Kidney epithelial cell (primary cell): Measurements from ENCODE around the gene MYCBP2. TPM values are rescaled to one million over a fixed set of nuclear protein-coding genes. Genes with fewer than 3 reads are reported as not detected.

Source experiments
- DNase-seq: peaks from one replicate; pipeline ENCODE4 v3.0.0-alpha.2; 2010; ENCODE audit warnings: low read depth
- H3K27me3 ChIP-seq: 2 replicates; pipeline ENCODE4 v1.6.0; 2011; ENCODE audit warnings: low read length; ENCODE audit not compliant: control insufficient read depth, insufficient read depth
- H3K36me3 ChIP-seq: 2 replicates; pipeline ENCODE4 v1.5.1; 2011; ENCODE audit warnings: low read length; ENCODE audit not compliant: control insufficient read depth, insufficient read depth
- H3K4me3 ChIP-seq: 2 replicates; pipeline ENCODE4 v1.5.1; 2011; ENCODE audit warnings: low read depth, mild to moderate bottlenecking, control low read depth, low read length
- CTCF ChIP-seq: IDR thresholded peaks from 2 replicates; pipeline ENCODE4 v1.5.1; 2011; ENCODE audit warnings: mild to moderate bottlenecking, moderate library complexity, low read length, control low read depth, inconsistent platforms; ENCODE audit not compliant: insufficient read depth, poor library complexity, severe bottlenecking
- total RNA-seq: library from RNA; depleted of rRNA; stranded (reverse); fragments of >200 nt; gene quantifications from 2 replicates; pipeline ENCODE4 v1.2.3, GENCODE V29; 2015

MYCBP2 gene
- total RNA-seq, 1 donor from 2014 or later = 46.3 TPM

- H3K4me3 ChIP-seq = no peak overlapping the region
- no peak for TF ChIP-seq CTCF
- no peaks in the 10 kb centered on the region for H3K27me3 ChIP-seq
- H3K36me3 ChIP-seq = no peaks in the 10 kb centered on the region
- no peak for DNase-seq
Measured at GRCh38 chr13:77313923-77314322, 13.0 kb downstream of the MYCBP2 start.

DNA sequence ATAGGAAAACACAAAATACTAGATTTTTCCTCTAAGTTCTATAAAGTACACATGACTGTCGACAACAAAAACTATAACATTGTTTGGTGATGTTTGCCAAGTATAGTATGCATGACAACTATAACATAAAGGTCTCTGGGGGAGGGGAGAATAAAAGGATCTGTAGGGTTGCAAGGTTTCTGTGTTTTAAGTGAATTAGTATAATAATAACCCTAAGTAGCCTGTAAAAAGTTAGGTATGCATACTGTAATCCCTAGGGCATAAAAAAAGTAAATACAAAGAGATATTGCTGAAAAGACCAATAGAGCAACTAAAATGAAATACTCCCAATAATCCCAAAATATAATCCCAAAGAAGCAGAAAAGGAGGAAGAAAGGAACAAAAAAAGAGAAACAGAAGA is 14.6 kb downstream of the MYCBP2 start:
- H3K4me3 ChIP-seq = no peak overlapping the region
- H3K27me3 ChIP-seq = no peaks in the 10 kb centered on the region
- no peak for TF ChIP-seq CTCF
- no peak for DNase-seq
- no peaks in the 10 kb centered on the region for H3K36me3 ChIP-seq

DNA sequence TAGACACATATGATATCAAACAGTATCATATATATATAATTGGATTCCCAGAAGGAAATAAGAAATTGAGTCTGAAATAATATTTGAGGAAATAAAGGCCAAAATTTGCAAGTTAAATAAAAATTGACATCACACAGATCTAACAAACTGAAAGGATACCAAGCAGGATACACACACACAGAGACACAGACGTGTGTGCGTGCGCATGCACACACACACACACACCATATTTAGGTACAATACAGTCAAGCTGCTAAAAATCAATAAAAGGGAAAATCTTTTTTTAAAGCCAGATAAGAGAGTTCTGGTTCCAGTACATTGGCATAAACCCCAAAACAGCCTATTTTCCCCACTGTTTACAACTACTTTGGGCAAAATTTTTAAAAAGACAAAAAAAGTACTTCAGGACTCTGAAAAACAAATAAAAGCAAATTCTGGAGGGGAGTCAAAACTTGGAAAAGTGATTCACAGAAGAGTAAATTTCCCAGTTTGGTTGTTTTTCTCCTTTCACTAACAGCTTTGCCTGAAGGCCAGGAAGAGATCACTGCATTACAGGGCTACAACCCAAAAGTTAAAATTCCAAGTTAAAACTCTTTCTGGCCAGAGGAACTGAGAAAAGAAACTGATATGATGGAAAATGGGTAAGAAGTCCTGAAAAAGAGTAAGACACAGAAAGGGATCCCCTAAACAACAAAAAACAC is 16.2 kb downstream of the MYCBP2 start:
- H3K4me3 ChIP-seq = no peak overlapping the region
- no peak for TF ChIP-seq CTCF
- no peaks in the 10 kb centered on the region for H3K27me3 ChIP-seq
- no peak for DNase-seq
- H3K36me3 ChIP-seq = no peaks in the 10 kb centered on the region

DNA sequence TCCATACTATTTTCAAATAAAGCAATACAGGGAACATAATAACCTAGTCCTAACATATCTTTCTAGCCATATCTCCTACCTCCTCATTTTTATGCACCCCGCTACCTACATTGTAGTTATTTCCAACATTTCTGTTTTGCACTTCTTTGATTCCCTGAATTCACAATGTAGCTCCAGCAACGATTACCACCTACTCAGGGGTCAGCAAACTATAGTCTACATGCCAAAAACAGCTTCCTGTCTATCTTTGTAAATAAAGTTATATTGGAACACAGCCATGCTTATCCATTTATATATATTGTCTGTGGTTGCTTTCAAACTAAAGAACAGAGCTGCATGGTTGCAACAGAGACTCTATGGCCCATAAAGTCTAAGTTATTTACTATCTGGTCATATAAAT is 16.7 kb downstream of the MYCBP2 start:
- no peaks in the 10 kb centered on the region for H3K27me3 ChIP-seq
- DNase-seq = no peak
- H3K4me3 ChIP-seq = no peak overlapping the region
- TF ChIP-seq CTCF = no peak
- H3K36me3 ChIP-seq = no peaks in the 10 kb centered on the region

- DNase-seq = no peak
Measured at GRCh38 chr13:77309254-77309653, 17.6 kb downstream of the MYCBP2 start.

More at GRCh38 chr13:77309254-77309653, 17.6 kb downstream of the MYCBP2 start:
- no peak for TF ChIP-seq CTCF
- Histone ChIP-seq H3K36me3 (no peaks in the 10 kb centered on the region), H3K4me3 (no peak overlapping the region), H3K27me3 (no peaks in the 10 kb centered on the region)
